LNCAP (cell line): ENCODE measurements around the gene PPP1R27.

Experiments
- TF ChIP-seq, protein P1 (sequence below): fragments of 450-650 bp; IDR thresholded peaks from 2 replicates; pipeline ENCODE4 v1.5.1; 2017; ENCODE audit warnings: mild to moderate bottlenecking

Gene PPP1R27

DNA sequence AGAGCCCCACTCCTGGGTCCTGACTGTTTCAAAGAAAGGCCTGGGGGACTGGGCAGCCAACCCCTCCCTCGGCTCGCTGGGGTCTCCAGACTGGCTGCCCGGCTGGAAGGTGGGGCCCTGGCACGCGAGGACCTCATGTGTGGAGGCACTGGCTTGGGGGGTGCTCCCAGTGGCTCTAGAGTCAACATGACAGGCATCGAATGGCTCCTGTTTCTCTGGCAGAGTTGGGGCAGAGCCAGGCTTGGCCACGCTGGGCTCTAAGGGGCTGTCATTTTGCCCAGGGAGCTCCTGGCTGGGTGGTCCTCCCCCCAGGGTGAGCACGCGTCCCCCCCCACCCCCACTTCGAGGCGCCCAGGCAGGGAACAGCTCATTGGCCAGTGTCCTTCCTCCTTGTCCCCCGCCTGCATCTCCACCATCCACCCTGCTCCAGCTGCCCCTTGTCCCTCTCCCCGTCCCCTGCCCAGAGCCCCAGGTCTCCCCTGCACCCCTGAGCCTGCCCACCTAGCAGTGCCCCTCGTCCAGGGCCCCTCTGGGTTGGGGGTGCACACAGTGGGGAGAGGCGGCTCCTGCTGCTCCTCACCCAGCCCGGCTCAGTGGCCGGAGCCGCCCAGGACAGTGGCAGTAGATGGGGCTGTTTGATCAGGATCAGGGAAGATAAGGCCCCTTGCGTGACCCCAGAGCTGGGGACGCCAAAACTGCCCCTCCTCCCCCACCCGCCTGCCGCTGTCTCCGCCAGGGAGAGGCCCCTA lies 28.2 kb downstream of the PPP1R27 start:
- TF ChIP-seq, protein P1, sequence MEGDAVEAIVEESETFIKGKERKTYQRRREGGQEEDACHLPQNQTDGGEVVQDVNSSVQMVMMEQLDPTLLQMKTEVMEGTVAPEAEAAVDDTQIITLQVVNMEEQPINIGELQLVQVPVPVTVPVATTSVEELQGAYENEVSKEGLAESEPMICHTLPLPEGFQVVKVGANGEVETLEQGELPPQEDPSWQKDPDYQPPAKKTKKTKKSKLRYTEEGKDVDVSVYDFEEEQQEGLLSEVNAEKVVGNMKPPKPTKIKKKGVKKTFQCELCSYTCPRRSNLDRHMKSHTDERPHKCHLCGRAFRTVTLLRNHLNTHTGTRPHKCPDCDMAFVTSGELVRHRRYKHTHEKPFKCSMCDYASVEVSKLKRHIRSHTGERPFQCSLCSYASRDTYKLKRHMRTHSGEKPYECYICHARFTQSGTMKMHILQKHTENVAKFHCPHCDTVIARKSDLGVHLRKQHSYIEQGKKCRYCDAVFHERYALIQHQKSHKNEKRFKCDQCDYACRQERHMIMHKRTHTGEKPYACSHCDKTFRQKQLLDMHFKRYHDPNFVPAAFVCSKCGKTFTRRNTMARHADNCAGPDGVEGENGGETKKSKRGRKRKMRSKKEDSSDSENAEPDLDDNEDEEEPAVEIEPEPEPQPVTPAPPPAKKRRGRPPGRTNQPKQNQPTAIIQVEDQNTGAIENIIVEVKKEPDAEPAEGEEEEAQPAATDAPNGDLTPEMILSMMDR = no peak

DNA sequence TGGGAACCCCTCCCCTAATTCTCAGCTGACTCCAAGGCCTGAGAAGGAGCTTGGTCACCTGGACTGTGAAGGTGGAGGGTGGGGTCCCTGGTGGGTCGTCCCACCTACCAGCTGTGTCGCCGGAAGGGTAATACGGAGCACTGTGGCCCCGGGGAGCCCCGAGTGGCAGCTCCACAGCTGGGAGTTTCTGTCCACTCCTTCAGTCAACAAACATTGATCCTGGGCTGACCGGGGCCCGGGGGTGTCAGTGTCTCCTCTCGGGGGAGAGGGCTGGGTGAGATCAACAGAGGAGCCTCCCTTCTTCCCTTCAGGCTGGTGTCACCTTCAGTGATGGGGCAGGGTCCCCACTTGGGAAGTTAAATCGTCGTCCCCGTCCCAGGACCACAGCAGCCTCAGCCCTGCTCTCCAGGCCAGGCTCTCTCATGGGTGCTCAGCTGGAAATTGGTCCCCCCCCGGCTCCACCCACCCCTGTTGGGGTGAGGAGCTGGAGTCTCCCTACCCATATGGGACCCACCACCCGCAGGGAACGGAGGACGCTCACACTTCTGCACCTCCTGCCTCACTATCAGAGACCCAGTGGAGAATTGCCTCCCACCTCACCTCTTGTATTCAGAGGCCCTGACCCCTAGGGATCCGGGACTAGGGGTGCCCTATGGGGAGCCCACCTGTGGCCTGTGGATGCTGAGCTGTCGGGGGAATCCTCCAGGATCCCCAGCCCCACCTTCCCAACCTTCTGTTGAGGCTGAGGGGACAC lies 29.0 kb downstream of the PPP1R27 start:
- TF ChIP-seq, protein P1 = no peak

DNA sequence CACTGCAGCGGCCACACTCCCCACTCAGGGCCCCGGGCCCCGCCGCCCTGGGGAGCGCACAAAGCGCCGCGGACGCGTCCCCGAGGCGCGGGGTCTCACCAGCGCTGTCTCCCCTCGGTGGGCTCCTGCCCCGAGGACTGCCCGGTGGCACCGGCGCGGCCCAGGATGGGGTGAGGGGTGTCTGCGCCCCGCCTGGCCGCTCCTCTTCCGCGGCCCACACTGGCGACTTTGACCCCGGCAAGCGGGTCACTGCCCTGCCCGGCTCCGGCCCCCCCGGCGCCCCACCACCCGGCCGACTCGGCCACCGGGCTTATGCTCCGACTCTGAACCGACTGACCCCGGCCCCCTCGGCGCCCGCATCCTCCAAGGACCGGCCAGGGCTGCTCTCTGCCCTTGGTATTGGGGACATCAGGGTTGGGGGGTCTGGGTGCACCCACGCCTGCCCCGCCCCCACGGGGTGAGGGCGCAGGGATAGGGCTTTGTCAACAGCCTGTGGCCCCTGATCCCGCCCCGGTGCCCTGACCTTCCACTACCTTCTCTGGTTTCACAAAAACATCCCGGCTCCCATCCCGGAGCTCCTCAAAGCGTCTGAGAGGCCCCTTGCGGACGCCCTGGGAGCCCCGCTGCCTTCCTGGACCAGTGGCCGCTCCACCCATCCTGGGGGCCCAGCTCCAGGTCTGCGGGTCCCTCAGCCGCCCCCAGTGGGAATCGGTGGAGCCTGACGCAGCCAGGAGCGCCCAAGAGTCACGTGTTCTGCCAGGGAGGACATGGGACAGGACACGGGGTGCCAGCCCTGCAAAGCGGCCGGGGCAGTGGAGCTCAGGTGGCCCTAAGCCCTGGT lies 30.1 kb downstream of the PPP1R27 start:
- TF ChIP-seq, protein P1 = no peak

DNA sequence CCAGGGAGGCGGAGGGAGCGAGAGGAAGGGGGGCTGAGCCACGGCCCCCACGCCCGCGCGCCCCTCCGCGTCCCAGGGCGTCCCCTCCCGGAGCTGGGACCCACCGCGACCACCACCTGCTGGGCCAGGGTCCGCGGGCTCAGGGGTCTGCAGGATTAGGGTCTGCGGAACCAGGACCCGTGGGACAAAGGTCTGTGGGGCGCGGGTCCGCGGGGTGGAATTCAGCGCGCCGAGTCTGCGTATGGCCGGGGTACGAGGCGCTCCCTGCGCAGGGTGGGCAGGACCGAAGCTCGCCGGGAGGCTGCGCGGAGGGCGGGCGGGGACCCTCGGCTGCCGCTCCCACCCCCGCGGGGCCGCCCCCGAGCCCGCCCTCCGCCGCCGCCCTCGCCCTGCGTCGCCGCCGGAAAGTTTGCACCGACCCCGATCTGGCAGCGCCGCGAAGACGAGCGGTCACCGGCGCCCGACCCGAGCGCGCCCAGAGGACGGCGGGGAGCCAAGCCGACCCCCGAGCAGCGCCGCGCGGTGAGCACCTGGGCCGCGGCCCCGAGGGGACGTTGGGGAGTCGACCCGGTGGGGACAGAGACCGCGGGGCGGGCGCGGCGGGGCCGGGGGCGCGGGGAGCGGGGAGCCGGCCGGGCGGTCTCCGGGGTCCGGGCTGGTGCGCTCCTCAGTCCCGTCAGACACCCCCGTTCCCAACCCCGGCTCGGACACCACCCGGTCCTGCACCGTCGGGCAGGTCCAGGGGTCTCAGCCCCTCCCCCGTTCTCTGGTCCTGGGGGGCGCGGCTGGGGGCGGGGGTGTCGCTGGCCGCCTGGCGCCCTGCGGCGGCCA lies 30.9 kb downstream of the PPP1R27 start, which contains the start of gene GCGR:
Gene GCGR (plus strand): TSS at position 423 of the 831 bp plus-strand sequence. CDS start 4,869 bp downstream, outside the sequence.
- TF ChIP-seq, protein P1 = no peak

DNA sequence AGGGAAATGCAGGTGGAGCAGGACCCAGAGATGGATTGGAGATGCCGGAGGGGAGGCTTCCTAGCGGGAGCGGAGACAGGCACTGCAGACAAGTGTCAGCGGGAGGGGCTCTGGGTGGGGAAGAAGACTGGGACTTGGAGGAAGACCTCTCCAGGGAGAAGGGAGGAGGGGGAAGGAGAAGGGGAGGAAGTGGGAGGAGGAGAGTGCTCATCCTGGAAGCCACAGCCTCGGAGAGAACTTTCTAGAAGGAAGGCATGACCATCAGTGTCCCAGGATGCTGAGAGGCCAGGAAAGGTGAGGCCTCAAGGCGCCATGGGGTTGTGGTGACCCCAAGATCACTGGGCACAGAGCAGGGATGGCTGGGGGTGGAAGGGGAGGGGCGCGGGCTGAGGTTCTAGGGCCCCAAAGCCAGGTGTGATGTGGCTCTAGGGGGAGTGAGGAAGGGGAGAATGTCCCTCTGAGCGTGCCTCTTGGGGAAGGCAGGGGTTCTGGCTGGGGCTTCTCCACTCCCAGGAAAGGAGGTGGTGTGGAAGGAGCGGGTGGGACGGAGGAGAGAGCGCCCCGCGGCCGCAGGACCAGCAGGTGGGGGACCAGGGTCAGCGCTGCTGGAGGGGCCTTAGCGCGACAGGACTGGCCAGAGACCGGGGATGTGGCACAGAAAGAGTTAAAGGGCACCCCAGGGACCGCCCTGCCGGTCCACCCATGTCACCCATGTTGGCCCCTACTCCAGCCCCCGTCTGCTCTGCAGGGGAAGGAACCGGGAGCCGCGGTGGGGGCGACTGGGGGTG lies 31.8 kb downstream of the PPP1R27 start:
- TF ChIP-seq, protein P1 = no peak

DNA sequence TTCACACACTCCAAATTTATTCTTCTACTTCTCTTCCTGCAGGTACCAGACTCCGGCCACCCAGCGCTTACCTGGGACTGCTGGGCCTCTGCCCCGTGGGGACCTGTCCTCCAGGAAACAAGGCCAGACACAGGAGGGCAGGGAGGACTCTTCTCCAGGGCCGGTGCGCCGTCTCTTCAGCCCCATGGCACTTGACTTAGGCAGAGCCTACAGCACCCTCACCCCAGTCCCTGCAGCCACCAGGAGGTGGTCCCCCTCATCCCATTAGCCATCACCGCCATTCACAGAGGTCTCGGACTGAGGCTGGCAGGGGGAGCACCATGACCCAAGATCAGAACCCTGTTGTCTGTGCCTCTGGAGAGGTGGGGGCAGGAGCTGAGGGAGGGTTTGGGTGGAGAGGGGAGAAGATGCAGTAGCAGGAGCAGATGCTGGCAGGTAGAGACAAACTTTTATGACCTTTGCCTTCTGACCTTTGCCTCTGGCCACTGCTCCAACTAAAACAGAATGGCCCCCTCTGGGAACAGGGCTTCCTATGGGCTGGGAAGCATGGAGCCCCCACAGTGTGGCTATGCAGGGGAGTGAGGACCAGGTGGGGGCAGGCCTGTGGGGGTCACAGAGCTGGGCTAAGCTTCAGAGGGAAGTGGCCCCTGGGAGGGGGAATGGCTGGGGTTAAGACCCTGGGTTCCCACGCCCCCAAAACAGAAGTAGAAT lies 32.6 kb downstream of the PPP1R27 start:
- TF ChIP-seq, protein P1 = no peak
